GM12872 (cell line): Measurements from ENCODE around the gene PDHA1.

Experiments
- CTCF ChIP-seq: IDR thresholded peaks from 3 replicates; pipeline ENCODE4 v1.5.1; 2011; ENCODE audit warnings: low read depth, mild to moderate bottlenecking, low read length, moderate library complexity; ENCODE audit not compliant: insufficient read depth

Gene PDHA1

GRCh38 chrX:19392078-19392477 lies 48.4 kb downstream of the PDHA1 start:
- TF ChIP-seq CTCF: no peak

GRCh38 chrX:19392703-19393102 lies 49.0 kb downstream of the PDHA1 start:
- no peak for TF ChIP-seq CTCF

GRCh38 chrX:19403696-19404095 lies 60.0 kb downstream of the PDHA1 start:
- no peak for TF ChIP-seq CTCF

DNA sequence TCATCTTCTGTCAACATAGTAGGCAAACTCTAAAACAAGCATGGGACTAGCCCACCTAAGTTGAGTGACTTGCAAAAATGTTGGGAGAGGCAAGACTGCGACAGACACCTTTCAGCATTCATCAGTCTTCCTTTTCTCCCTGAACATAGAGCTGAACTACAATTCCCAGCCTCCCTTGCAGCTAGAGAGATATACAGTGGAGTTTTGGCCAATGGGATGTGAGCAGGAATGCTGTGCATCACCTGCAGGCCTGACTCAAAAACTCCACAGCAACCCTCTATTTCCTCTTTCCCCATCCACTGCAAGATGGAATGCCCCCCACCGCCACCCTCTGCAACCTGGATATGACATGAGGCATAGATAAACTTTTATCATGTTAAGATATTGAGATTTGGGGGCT lies 66.5 kb downstream of the PDHA1 start:
- no peak for TF ChIP-seq CTCF
